Cerebellar nuclear complex (tissue), 1 donor: ENCODE data around the gene SSPN.
A peak's percentile ranks its signal among the peaks of the same experiment; 100 is the strongest.
"Not testable (repeated sequence)": the region's sequence is repeated elsewhere in the genome, so short reads cannot be mapped to it uniquely, and the experiment has no call there.

Experiments used
- DNase-seq, 2 experiments: peaks; one replicate each; lab custom pipeline; 2025; lab: John Stamatoyannopoulos, UW

The SSPN gene

GRCh38 chr12:26229910-26230309, 34.5 kb downstream of the SSPN start:
- no peak for DNase-seq

GRCh38 chr12:26231470-26231869, 36.1 kb downstream of the SSPN start:
- DNase-seq: no peak

DNA sequence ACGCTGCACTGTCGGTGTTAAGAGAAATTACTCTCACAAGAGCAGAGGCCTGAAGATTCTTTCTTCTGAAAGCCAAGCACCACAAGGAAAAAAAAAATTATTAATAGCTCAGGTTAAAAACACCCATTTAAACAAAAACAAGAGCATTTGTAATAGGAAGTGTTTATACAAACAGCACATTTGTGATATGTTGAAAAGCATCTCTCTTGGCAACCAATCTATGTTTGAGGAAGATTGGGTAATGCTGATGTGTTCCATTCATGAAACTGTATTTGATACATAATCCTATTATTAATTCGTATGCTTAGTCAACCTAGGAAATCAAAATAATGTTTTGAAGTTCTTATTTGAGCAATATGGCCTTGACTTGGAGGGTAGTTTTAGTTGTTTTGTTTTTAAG, 36.5 kb downstream of the SSPN start:
- no peak for DNase-seq

DNA sequence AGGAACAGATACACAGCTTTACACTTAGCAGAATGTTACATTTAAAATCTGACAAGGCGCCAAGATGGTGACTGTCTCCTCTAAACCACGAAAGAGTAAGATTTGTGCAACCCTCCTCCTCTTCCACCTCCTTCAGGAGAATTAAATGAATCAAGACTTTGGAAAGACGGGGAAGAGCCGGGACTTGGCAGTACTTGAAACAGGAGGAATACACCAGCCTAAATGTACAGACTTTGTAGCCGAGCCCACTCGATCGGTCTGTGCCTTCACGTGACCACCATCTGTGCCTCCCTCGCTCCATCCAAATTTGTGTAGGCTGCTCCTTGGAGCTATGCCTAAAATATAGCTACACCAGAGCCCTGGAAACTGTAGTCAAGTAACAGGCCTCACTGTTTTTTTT, 38.3 kb downstream of the SSPN start:
- DNase-seq: peak; percentile 26 to 91

DNA sequence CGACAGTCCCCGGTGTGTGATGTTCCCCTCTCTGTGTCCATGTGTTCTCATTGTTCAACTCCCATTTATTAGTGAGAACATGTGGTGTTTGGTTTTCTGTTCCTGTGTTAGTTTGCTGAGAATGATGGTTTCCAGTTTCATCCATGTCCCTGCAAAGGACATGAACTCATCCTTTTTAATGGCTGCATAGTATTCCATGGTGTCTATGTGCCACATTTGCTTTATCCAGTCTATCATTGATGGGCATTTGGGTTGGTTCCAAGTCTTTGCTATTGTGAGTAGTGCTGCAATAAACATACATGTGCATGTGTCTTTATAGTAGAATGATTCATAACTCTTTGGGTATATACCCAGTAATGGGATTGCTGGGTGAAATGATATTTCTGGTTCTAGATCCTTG, 40.1 kb downstream of the SSPN start:
- DNase-seq: not testable (repeated sequence)

- DNase-seq: no peak
These were observed 43.2 kb downstream of the SSPN start for GRCh38 chr12:26238341-26239121.

GRCh38 chr12:26239122-26239851, 43.9 kb downstream of the SSPN start:
- no peak for DNase-seq

DNA sequence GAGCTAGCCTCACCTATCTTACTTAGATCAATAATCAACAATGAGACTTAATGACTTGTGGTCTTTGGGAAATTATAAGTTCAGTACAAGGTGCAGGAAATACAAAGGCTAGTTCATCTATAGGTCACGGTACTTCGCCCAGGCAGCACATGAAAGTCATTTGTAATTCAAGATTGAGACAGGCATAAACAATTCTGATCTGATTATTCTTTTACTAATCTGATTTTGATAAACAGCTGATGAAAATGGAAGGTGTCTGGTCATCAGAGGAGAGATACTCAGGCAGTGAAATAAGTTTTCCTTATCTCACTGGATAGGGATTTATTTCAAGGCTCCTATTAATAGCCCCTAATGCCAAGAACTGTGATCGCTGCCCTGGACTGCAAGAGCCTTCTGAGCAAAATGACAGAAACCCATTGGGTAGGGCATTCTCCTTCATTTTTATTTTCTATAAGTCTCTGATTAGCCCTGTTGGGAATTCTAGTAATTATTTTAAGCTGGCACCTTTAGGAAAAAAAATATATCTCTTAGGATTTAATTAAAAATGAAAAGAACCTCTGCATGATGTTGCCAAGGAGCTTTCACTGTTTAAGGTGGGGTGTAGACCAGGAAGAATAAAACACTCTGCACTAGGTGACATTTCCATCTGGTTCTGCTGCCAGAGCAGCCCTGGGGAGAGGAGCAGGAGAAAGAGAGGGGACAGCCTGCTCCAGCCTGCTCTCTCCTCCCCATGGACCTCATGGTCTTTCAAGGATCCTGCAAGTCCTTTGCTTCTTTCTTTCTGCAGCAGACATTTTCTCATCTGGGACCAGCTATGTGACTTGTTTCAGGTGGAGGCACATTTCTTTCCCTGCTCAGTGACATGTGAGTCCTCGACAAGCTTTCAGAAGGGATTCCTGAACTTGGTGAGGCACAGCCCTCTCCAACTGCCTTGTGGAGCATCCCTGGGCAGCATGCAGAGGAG, 44.8 kb downstream of the SSPN start:
- DNase-seq: no peak

DNA sequence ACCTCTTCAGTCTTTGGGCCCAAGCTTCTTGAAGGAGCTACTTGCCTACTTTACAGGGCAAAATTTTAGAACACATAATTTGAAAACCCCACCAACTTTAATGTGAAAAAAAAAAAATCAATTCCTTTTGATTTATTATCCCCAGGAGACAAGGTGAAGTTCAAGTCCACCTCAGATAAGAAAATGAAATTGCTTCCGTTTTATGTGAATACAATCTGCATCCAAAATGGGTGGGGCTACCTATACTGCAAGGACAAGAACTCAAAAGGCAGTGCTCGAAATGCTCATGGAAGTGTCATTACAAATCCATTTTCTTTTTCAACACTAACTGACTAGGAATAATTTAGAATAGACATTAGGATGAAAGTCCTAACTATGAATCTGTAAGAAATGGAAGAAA, 45.7 kb downstream of the SSPN start:
- DNase-seq: no peak

DNA sequence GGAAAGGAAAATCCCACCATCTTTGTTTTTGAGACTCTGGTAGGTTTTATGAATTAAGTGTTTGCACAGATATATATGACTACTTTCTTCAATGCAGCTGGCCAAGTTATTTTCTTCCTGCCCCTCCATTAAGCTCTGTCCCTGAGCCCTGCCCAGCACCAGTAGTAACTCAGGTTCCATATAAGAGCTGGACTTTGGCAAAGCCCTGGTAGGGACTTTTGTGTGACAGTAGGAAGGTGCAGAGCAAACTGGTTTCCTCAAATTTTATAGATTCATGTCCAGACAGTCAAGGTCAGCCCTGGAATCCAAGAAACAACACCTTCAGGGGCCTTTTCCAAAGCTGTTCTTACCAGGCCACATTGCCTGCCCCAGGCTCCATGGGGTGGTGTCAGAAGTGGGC, 47.3 kb downstream of the SSPN start:
- no peak for DNase-seq

- no peak for DNase-seq
These were observed 49.1 kb downstream of the SSPN start for GRCh38 chr12:26244503-26244902.

- DNase-seq: no peak
These were observed 50.0 kb downstream of the SSPN start for GRCh38 chr12:26245175-26245942.

GRCh38 chr12:26246483-26247164, 51.3 kb downstream of the SSPN start:
- DNase-seq: no peak

GRCh38 chr12:26247873-26248272, 52.5 kb downstream of the SSPN start:
- no peak for DNase-seq

DNA sequence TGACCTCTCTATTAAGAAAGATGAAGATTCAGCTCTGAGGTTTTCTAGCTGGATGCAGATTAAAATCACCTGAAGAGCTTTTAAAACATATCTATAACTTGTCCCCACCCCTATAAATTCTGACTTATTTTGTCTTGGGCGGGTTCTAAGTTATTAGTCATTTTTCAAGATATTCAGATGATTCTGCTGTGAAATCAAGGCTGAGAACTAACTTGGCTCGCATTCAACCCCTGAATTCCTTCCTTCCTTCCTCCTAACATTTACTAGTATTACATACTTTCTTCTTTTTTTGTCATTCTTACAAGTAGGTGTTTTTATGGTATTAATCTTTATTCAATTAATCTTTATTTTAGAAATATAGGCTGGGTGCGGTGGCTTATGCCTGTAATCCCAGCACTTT, 55.4 kb downstream of the SSPN start:
- no peak for DNase-seq

GRCh38 chr12:26251600-26251999, 56.2 kb downstream of the SSPN start:
- DNase-seq: no peak

- no peak for DNase-seq
These were observed 57.6 kb downstream of the SSPN start for GRCh38 chr12:26252946-26253345.

DNA sequence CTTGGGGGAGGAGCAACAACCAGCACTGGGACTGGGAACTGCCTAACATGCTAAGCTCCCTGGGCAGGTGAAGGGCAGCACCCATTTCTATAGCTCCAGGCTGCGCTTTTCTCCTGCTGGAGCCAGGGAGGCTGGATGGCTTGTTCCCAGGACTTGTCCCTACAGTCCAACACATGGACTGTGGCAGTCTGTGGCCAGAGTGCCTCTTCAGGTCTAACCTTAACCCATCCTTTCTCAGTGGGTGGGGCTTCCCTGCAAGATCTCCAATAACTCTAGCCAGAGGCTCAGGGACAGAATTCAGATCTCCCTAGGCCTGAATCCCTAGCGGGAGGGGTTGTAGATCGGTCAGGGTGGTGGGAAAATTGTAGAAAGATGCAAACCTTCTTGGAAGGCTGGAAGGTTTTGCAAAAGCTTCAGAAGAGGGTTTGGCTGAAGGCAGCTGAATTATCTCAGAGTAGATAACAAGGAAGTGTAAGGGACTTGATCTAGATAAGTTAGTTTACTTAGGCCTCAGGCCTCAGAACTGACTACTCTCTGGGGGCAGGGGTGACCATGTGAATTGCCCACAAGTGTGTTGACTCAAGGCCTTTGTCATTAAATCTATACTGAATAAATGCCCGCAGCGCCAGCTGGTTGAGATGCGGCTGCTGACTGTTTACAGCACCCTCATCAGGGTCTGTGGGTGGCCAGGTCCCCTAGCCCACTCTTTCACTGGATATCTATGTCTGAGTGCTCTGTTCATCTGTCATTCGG, 60.7 kb downstream of the SSPN start:
- DNase-seq: no peak

- no peak for DNase-seq
These were observed 69.0 kb downstream of the SSPN start for GRCh38 chr12:26264215-26264838.

GRCh38 chr12:26265606-26266005, 70.2 kb downstream of the SSPN start:
- no peak for DNase-seq
